Astrocyte (in vitro differentiated cells and primary cell): ENCODE measurements around the gene SPINK8. TPM values are rescaled to one million over a fixed set of nuclear protein-coding genes. Genes with fewer than 3 reads are reported as not detected.

ENCODE experiments used
- DNase-seq: peaks from one replicate; pipeline ENCODE4 v3.0.0-alpha.2; 2010; ENCODE audit warnings: low read depth
- FAIRE-seq: peaks from 2 replicates; lab custom pipeline; 2011; peaks lifted over from hg19 to GRCh38; lab: Jason Lieb, UNC
- H2AFZ ChIP-seq: 2 replicates; pipeline ENCODE4 v1.6.0; 2012; ENCODE audit warnings: low read depth, low read length, inconsistent platforms
- H3K27ac ChIP-seq: 2 replicates; pipeline ENCODE4 v1.5.1; 2011; ENCODE audit warnings: low read depth, low read length, inconsistent platforms
- H3K27me3 ChIP-seq: 2 replicates; pipeline ENCODE4 v1.6.0; 2011; ENCODE audit warnings: low read length, inconsistent platforms; ENCODE audit not compliant: insufficient read depth
- H3K36me3 ChIP-seq: 2 replicates; pipeline ENCODE4 v1.5.1; 2011; ENCODE audit warnings: low read length, inconsistent platforms; ENCODE audit not compliant: insufficient read depth
- H3K4me1 ChIP-seq: 2 replicates; pipeline ENCODE4 v1.5.1; 2011; ENCODE audit warnings: low read length, inconsistent platforms; ENCODE audit not compliant: insufficient read depth
- H3K4me2 ChIP-seq: 2 replicates; pipeline ENCODE4 v1.6.0; 2012; ENCODE audit warnings: low read length, inconsistent platforms
- H3K4me3 ChIP-seq: 2 replicates; pipeline ENCODE4 v1.5.1; 2011; ENCODE audit warnings: low read depth, mild to moderate bottlenecking, low read length, inconsistent platforms; ENCODE audit not compliant: insufficient read depth
- H3K79me2 ChIP-seq: 2 replicates; pipeline ENCODE4 v1.6.0; 2012; ENCODE audit warnings: mild to moderate bottlenecking, low read length, inconsistent platforms; ENCODE audit not compliant: insufficient read depth
- H3K9ac ChIP-seq: 2 replicates; pipeline ENCODE4 v1.6.0; 2012; ENCODE audit warnings: mild to moderate bottlenecking, low read length, inconsistent platforms
- H3K9me3 ChIP-seq: 2 replicates; pipeline ENCODE4 v1.5.1; 2012; ENCODE audit warnings: low read depth, mild to moderate bottlenecking, low read length, inconsistent platforms; ENCODE audit not compliant: insufficient read depth
- H4K20me1 ChIP-seq: 2 replicates; pipeline ENCODE4 v1.6.0; 2012; ENCODE audit warnings: low read length, inconsistent platforms; ENCODE audit not compliant: insufficient read depth
- H3K27ac Mint-ChIP-seq: one replicate; pipeline ENCODE4 v1.8.0; 2021; ENCODE audit warnings: mild to moderate bottlenecking, mixed read lengths; ENCODE audit not compliant: unreplicated experiment
- H3K27me3 Mint-ChIP-seq: one replicate; pipeline ENCODE4 v1.8.0; 2021; ENCODE audit warnings: low read depth, mixed read lengths; ENCODE audit not compliant: unreplicated experiment
- H3K36me3 Mint-ChIP-seq: one replicate; pipeline ENCODE4 v1.8.0; 2021; ENCODE audit warnings: low read depth, mixed read lengths; ENCODE audit not compliant: unreplicated experiment
- H3K4me1 Mint-ChIP-seq: one replicate; pipeline ENCODE4 v1.8.0; 2021; ENCODE audit warnings: low read depth, mixed read lengths; ENCODE audit not compliant: unreplicated experiment
- H3K4me3 Mint-ChIP-seq: one replicate; pipeline ENCODE4 v1.8.0; 2021; ENCODE audit warnings: mild to moderate bottlenecking, moderate library complexity, mixed read lengths; ENCODE audit not compliant: unreplicated experiment
- H3K9me3 Mint-ChIP-seq: one replicate; pipeline ENCODE4 v1.8.0; 2021; ENCODE audit warnings: mild to moderate bottlenecking, mixed read lengths; ENCODE audit not compliant: unreplicated experiment
- CTCF ChIP-seq: IDR thresholded peaks from 2 replicates; pipeline ENCODE4 v1.5.1; 2011; ENCODE audit warnings: low read depth, mild to moderate bottlenecking, inconsistent platforms, low read length, moderate library complexity; ENCODE audit not compliant: insufficient read depth
- EZH2 ChIP-seq: IDR thresholded peaks from 2 replicates; pipeline ENCODE4 v1.6.1; 2012; ENCODE audit warnings: mild to moderate bottlenecking, low read length, inconsistent platforms; ENCODE audit not compliant: insufficient read depth
- total RNA-seq: library from RNA; stranded (reverse); gene quantifications from 2 replicates; pipeline ENCODE4 v1.2.1, GENCODE V29; 2021

SPINK8 gene
- total RNA-seq, 1 donor from 2014 or later: not detected

- Histone ChIP-seq H3K4me1 (peaks cover 9% of the 10 kb centered on the region), H3K79me2 (peaks cover 23% of the 10 kb centered on the region), H3K27me3 (no peaks in the 10 kb centered on the region), H3K9me3 (peaks cover 2% of the 10 kb centered on the region), H3K36me3 (peaks cover 1% of the 10 kb centered on the region), H3K4me3 (no peak overlapping the region), H3K4me2 (no peak overlapping the region), H4K20me1 (no peaks in the 10 kb centered on the region), H3K9ac (no peak overlapping the region), H3K27ac (no peak overlapping the region), H2AFZ (no peak overlapping the region)
- peaks cover 14% of the 10 kb centered on the region for H3K4me1 Mint-ChIP-seq
- no peak for TF ChIP-seq CTCF
- TF ChIP-seq EZH2: no peak
- peaks cover 7% of the 10 kb centered on the region for H3K9me3 Mint-ChIP-seq
- FAIRE-seq (no peak), DNase-seq (no peak)
- H3K27ac Mint-ChIP-seq: peak overlapping the region; percentile 83
- peaks cover 6% of the 10 kb centered on the region for H3K27me3 Mint-ChIP-seq
- peaks cover 23% of the 10 kb centered on the region for H3K36me3 Mint-ChIP-seq
- H3K4me3 Mint-ChIP-seq: peak overlapping the region; percentile 58
Observed at GRCh38 chr3:48303021-48303420, 30.4 kb downstream of the SPINK8 start.

GRCh38 chr3:48301800-48302166 is 31.7 kb downstream of the SPINK8 start:
- H3K9me3 ChIP-seq: peaks cover 2% of the 10 kb centered on the region
- TF ChIP-seq CTCF: no peak
- no peak for TF ChIP-seq EZH2
- H3K9ac ChIP-seq: peak overlapping the region; percentile 92
- H3K27me3 ChIP-seq: no peaks in the 10 kb centered on the region
- Mint-ChIP-seq H3K4me3 (peak overlapping the region; percentile 88), H3K36me3 (peaks cover 32% of the 10 kb centered on the region), H3K27ac (peak overlapping the region; percentile 85), H3K9me3 (peaks cover 7% of the 10 kb centered on the region), H3K4me1 (peaks cover 14% of the 10 kb centered on the region), H3K27me3 (peaks cover 2% of the 10 kb centered on the region)
- FAIRE-seq: no peak
- peaks cover 6% of the 10 kb centered on the region for H3K36me3 ChIP-seq
- H3K4me3 ChIP-seq: peak overlapping the region; percentile 68
- H2AFZ ChIP-seq: peak overlapping the region; percentile 83
- H3K27ac ChIP-seq: peak overlapping the region; percentile 89
- H3K79me2 ChIP-seq: peaks cover 23% of the 10 kb centered on the region
- peaks cover 9% of the 10 kb centered on the region for H3K4me1 ChIP-seq
- peak; percentile 41 for DNase-seq
- H3K4me2 ChIP-seq: peak overlapping the region; percentile 89
- no peaks in the 10 kb centered on the region for H4K20me1 ChIP-seq

GRCh38 chr3:48301020-48301799 is 32.3 kb downstream of the SPINK8 start, which contains the start of gene NME6:
Gene NME6, minus strand, starts transcription at chr3:48301367.
- H3K4me2 ChIP-seq: peak within 1 kb of the TSS; percentile 89
- H3K36me3 Mint-ChIP-seq: peaks cover 36% of the 10 kb centered on the region
- TF ChIP-seq EZH2: no peak
- TF ChIP-seq CTCF: no peak
- H3K27me3 Mint-ChIP-seq: no peaks in the 10 kb centered on the region
- no peaks in the 10 kb centered on the region for H3K27me3 ChIP-seq
- H3K27ac Mint-ChIP-seq: peak within 1 kb of the TSS; percentile 86
- DNase-seq: peak; percentile 81
- peaks cover 23% of the 10 kb centered on the region for H3K79me2 ChIP-seq
- peak within 1 kb of the TSS; percentile 89 for H3K27ac ChIP-seq
- peak within 1 kb of the TSS; percentile 92 for H3K9ac ChIP-seq
- peaks cover 14% of the 10 kb centered on the region for H3K4me1 Mint-ChIP-seq
- peak within 1 kb of the TSS; percentile 88 for H3K4me3 Mint-ChIP-seq
- no peak for FAIRE-seq
- H2AFZ ChIP-seq: peak within 1 kb of the TSS; percentile 83
- no peaks in the 10 kb centered on the region for H4K20me1 ChIP-seq
- H3K9me3 ChIP-seq: peaks cover 2% of the 10 kb centered on the region
- peaks cover 9% of the 10 kb centered on the region for H3K4me1 ChIP-seq
- peaks cover 6% of the 10 kb centered on the region for H3K36me3 ChIP-seq
- H3K9me3 Mint-ChIP-seq: peaks cover 7% of the 10 kb centered on the region
- peak within 1 kb of the TSS; percentile 68 for H3K4me3 ChIP-seq
